Activated CD4-positive, alpha-beta T cell treated with anti-CD3 and anti-CD28 coated beads for 36 hours (primary cell): ENCODE results near the gene DCLK2. TPM values are rescaled to one million over a fixed set of nuclear protein-coding genes. Genes with fewer than 3 reads are reported as not detected.

ENCODE experiments used
- ATAC-seq: fragments of 200-7000 bp; cut with Tn5 transposase; one replicate; pipeline ENCODE4 v1.10.0; 2021; ENCODE audit warnings: mild to moderate bottlenecking, moderate library complexity
- CTCF ChIA-PET: fragments of 350-600 bp; sonication (Branson Sonifier 250); formaldehyde crosslinking; loops from one replicate; lab custom pipeline; 2021; ENCODE audit warnings: antibody characterized with exemption; lab: Charles Lee
- POLR2A ChIA-PET: fragments of 350-600 bp; sonication (Branson Sonifier 250); formaldehyde crosslinking; loops from one replicate; lab custom pipeline; 2021; ENCODE audit warnings: antibody characterized with exemption, inconsistent platforms; lab: Charles Lee
- DNase-seq: peaks from one replicate; pipeline ENCODE4 v3.0.0-alpha.2; 2020
- H3K27ac Mint-ChIP-seq: one replicate; pipeline ENCODE4 v1.8.0; 2021; ENCODE audit warnings: mixed read lengths
- H3K27me3 Mint-ChIP-seq: one replicate; pipeline ENCODE4 v1.8.0; 2021; ENCODE audit warnings: mixed read lengths
- H3K36me3 Mint-ChIP-seq: one replicate; pipeline ENCODE4 v1.8.0; 2021; ENCODE audit warnings: low read depth, mixed read lengths
- H3K4me1 Mint-ChIP-seq: one replicate; pipeline ENCODE4 v1.8.0; 2021; ENCODE audit warnings: mixed read lengths
- H3K4me3 Mint-ChIP-seq: one replicate; pipeline ENCODE4 v1.8.0; 2021; ENCODE audit warnings: mild to moderate bottlenecking, moderate library complexity, mixed read lengths
- H3K9me3 Mint-ChIP-seq: one replicate; pipeline ENCODE4 v1.8.0; 2021; ENCODE audit warnings: low read depth, mixed read lengths
- intact Hi-C, 2 experiments: fragments of 100-400 bp; cut with DNase I in 1 of 2; cut with micrococcal nuclease in 1 of 2; formaldehyde crosslinking; loops; one replicate each; pipeline versions ENCODE4 v1.14.2 to v1.15.1; 2022 to 2024; cut with DNase I, micrococcal nuclease
- total RNA-seq, 2 experiments: library from RNA; stranded (reverse); gene quantifications; one replicate each; pipeline ENCODE4 v1.2.3, GENCODE V29; 2021

The DCLK2 gene
- total RNA-seq, 2 experiments from 2014 or later: not detected

GRCh38 chr4:150283689-150284088 is 205.4 kb downstream of the DCLK2 start:
- H3K4me3 Mint-ChIP-seq: no peak overlapping the region
- no peaks in the 10 kb centered on the region for H3K9me3 Mint-ChIP-seq
- H3K27ac Mint-ChIP-seq: no peak overlapping the region
- H3K4me1 Mint-ChIP-seq: no peaks in the 10 kb centered on the region
- DNase-seq (no peak), ATAC-seq (peak; percentile 33)
- ChIA-PET CTCF (interaction anchor here (0.7 kb wide), 1 partner anchor 88 kb away, joined by 3 read pairs; no protein-coding TSS in a partner anchor), POLR2A (no interaction called here)
- no peaks in the 10 kb centered on the region for H3K27me3 Mint-ChIP-seq
- peaks cover 59% of the 10 kb centered on the region for H3K36me3 Mint-ChIP-seq
- intact Hi-C loops: no loop called here

DNA sequence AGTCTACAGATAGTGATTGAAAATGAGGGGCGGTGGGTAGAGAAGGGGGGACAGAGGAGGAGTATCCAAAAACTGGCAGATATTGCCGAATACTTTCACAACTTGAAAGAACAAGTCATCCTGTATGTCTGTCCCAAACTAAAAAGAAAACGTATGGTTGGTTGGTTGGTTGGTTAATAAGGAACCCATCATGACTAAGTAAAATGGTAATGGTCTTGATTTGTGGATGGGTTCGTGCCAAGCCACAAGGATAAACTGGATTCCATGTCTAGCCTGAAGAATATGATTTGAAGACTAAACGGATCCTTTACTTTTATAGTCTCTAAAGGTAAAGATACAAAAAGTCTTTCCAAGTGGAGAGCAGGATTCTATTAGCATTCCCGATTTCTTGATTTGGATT is 208.4 kb downstream of the DCLK2 start:
- no peak for ATAC-seq
- H3K36me3 Mint-ChIP-seq: peaks cover 31% of the 10 kb centered on the region
- H3K9me3 Mint-ChIP-seq: no peaks in the 10 kb centered on the region
- POLR2A ChIA-PET: no interaction called here
- no peak for DNase-seq
- no peak overlapping the region for H3K4me3 Mint-ChIP-seq
- no peaks in the 10 kb centered on the region for H3K27me3 Mint-ChIP-seq
- intact Hi-C loops: no loop called here
- H3K27ac Mint-ChIP-seq: no peak overlapping the region
- peaks cover 9% of the 10 kb centered on the region for H3K4me1 Mint-ChIP-seq
- CTCF ChIA-PET: no interaction called here

- Mint-ChIP-seq H3K9me3 (no peaks in the 10 kb centered on the region), H3K36me3 (peaks cover 16% of the 10 kb centered on the region), H3K4me3 (no peak overlapping the region), H3K27me3 (no peaks in the 10 kb centered on the region), H3K27ac (no peak overlapping the region), H3K4me1 (peaks cover 9% of the 10 kb centered on the region)
- ChIA-PET POLR2A (no interaction called here), CTCF (no interaction called here)
- DNase-seq: no peak
- no peak for ATAC-seq
- intact Hi-C loops: no loop called here
These were observed 211.0 kb downstream of the DCLK2 start for GRCh38 chr4:150289198-150289597.

- DNase-seq (no peak), ATAC-seq (no peak)
- no peaks in the 10 kb centered on the region for H3K27me3 Mint-ChIP-seq
- CTCF ChIA-PET: no interaction called here
- no peak overlapping the region for H3K4me3 Mint-ChIP-seq
- intact Hi-C loops: no loop called here
- peaks cover 9% of the 10 kb centered on the region for H3K4me1 Mint-ChIP-seq
- H3K27ac Mint-ChIP-seq: no peak overlapping the region
- H3K36me3 Mint-ChIP-seq: peaks cover 14% of the 10 kb centered on the region
- H3K9me3 Mint-ChIP-seq: no peaks in the 10 kb centered on the region
- POLR2A ChIA-PET: no interaction called here
These were observed 211.6 kb downstream of the DCLK2 start for GRCh38 chr4:150289881-150290280.

- Mint-ChIP-seq H3K4me3 (no peak overlapping the region), H3K27ac (no peak overlapping the region), H3K36me3 (peaks cover 10% of the 10 kb centered on the region), H3K4me1 (peaks cover 15% of the 10 kb centered on the region), H3K27me3 (no peaks in the 10 kb centered on the region), H3K9me3 (no peaks in the 10 kb centered on the region)
- intact Hi-C loops: loop anchor here (1.0 kb wide), 1 partner anchor 569 kb away; no protein-coding TSS in a partner anchor
- CTCF ChIA-PET: interaction anchor here (0.7 to 2.3 kb wide), 5 partner anchors 34 to 578 kb away, joined by 3 to 16 read pairs (median 3); no protein-coding TSS in a partner anchor
- POLR2A ChIA-PET: no interaction called here
- ATAC-seq (no peak), DNase-seq (peak; percentile 60)
These were observed 219.7 kb downstream of the DCLK2 start for GRCh38 chr4:150297861-150298474.

- Mint-ChIP-seq H3K27me3 (no peaks in the 10 kb centered on the region), H3K4me3 (no peak overlapping the region), H3K36me3 (peaks cover 11% of the 10 kb centered on the region), H3K9me3 (no peaks in the 10 kb centered on the region), H3K27ac (no peak overlapping the region), H3K4me1 (peaks cover 16% of the 10 kb centered on the region)
- ChIA-PET POLR2A (no interaction called here), CTCF (interaction anchor here (2.3 kb wide), 1 partner anchor 567 kb away, joined by 16 read pairs; no protein-coding TSS in a partner anchor)
- ATAC-seq: no peak
- intact Hi-C loops: loop anchor here in 1 of 2 experiments (5.0 kb wide), 2 partner anchors 732 to 797 kb away; partner anchors contain the start of gene RPS3A
- no peak for DNase-seq
These were observed 221.6 kb downstream of the DCLK2 start for GRCh38 chr4:150299816-150300215.

DNA sequence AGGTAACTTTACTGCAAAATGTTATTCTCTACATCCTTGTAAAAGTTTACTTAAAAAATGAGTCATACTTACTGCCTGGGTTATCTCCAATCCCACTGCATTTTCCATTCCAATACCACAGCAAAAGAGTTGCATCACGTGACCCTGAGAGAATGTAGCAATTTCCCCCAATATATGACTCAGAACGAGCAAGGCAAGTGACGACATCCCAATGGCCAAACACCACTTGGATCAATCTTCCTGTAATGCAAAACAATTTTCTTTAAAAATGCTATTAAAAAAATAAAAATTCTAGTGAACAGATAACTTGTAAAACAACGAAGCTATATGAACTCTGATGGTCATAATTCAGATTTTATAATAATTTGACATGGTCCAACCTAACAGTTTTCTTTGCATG is 224.3 kb downstream of the DCLK2 start:
- POLR2A ChIA-PET: no interaction called here
- H3K27ac Mint-ChIP-seq: no peak overlapping the region
- H3K4me3 Mint-ChIP-seq: no peak overlapping the region

DNA sequence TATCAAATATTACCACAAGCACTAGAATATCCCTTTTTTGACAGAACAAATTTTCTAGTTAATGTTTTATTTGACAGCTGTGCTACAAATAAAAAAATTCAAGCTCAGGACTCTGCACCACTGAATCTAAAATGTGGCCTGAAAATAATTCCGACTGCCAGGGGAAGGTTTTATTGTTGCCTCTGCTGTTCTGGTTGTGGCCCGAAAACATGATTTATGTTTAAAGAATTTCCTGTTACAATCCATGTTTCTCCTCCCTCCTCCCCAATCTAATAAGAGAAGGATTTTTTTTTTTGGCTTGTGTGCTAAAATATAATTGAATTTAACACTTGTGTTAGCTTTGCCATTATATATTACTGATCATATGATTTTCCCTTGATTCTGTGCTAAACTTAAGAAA is 227.8 kb downstream of the DCLK2 start:
- Mint-ChIP-seq H3K36me3 (peaks cover 21% of the 10 kb centered on the region), H3K9me3 (no peaks in the 10 kb centered on the region), H3K27me3 (no peaks in the 10 kb centered on the region), H3K4me1 (peaks cover 17% of the 10 kb centered on the region), H3K27ac (no peak overlapping the region), H3K4me3 (no peak overlapping the region)
- ATAC-seq (no peak), DNase-seq (no peak)
- intact Hi-C loops: no loop called here
- ChIA-PET POLR2A (interaction anchor here (0.7 kb wide), 1 partner anchor 25 kb away, joined by 3 read pairs; no protein-coding TSS in a partner anchor), CTCF (no interaction called here)

More for the DNA sequence above, 224.3 kb downstream of the DCLK2 start:
- peaks cover 16% of the 10 kb centered on the region for H3K36me3 Mint-ChIP-seq
- peaks cover 18% of the 10 kb centered on the region for H3K4me1 Mint-ChIP-seq
- DNase-seq (peak; percentile 58), ATAC-seq (peak; percentile 82)
- CTCF ChIA-PET: interaction anchor here (0.6 to 0.9 kb wide), 2 partner anchors 574 to 618 kb away, joined by 3 to 4 read pairs; no protein-coding TSS in a partner anchor
- intact Hi-C loops: loop anchor here in 1 of 2 experiments (2.0 to 5.0 kb wide), 3 partner anchors 134 to 795 kb away; partner anchors contain the start of gene RPS3A
- no peaks in the 10 kb centered on the region for H3K27me3 Mint-ChIP-seq
- H3K9me3 Mint-ChIP-seq: no peaks in the 10 kb centered on the region

GRCh38 chr4:150306719-150307118 is 228.5 kb downstream of the DCLK2 start:
- no peak for DNase-seq
- POLR2A ChIA-PET: no interaction called here
- H3K9me3 Mint-ChIP-seq: no peaks in the 10 kb centered on the region

More at GRCh38 chr4:150306719-150307118, 228.5 kb downstream of the DCLK2 start:
- CTCF ChIA-PET: no interaction called here
- H3K27ac Mint-ChIP-seq: no peak overlapping the region
- H3K4me3 Mint-ChIP-seq: no peak overlapping the region
- no peaks in the 10 kb centered on the region for H3K27me3 Mint-ChIP-seq
- H3K36me3 Mint-ChIP-seq: peaks cover 18% of the 10 kb centered on the region
- intact Hi-C loops: no loop called here
- no peak for ATAC-seq
- H3K4me1 Mint-ChIP-seq: peaks cover 11% of the 10 kb centered on the region
